B cell (primary cell): ENCODE measurements around the gene CUL5. TPM values are rescaled to one million over a fixed set of nuclear protein-coding genes. Genes with fewer than 3 reads are reported as not detected.

Source experiments
- ATAC-seq: fragments of 200-7000 bp; cut with Tn5 transposase; one replicate; pipeline ENCODE4 v1.10.0; 2021; ENCODE audit warnings: low read depth, mild to moderate bottlenecking, moderate number of reproducible peaks, moderate library complexity
- CTCF ChIA-PET: fragments of 350-600 bp; sonication (Branson Sonifier 250); formaldehyde crosslinking; loops from one replicate; lab custom pipeline; 2021; ENCODE audit warnings: antibody characterized with exemption, inconsistent platforms; lab: Charles Lee
- POLR2A ChIA-PET: fragments of 350-600 bp; sonication (Branson Sonifier 250); formaldehyde crosslinking; loops from one replicate; lab custom pipeline; 2021; ENCODE audit warnings: antibody characterized with exemption; lab: Charles Lee
- DNase-seq: peaks from one replicate; pipeline ENCODE4 v3.0.0; 2013
- H2AFZ ChIP-seq: 2 replicates; pipeline ENCODE4 v1.6.1; 2012; ENCODE audit warnings: mild to moderate bottlenecking, low read depth, low read length; ENCODE audit not compliant: insufficient read depth, poor library complexity, severe bottlenecking
- H3K27ac ChIP-seq, 2 donors: 1 replicate in 1 of 2; 2 replicates in 1 of 2; pipeline ENCODE4 v1.5.1; 2012 to 2013; ENCODE audit warnings: low read length in 2 of 2, mild to moderate bottlenecking in 2 of 2, moderate library complexity in 1 of 2
- H3K27me3 ChIP-seq, 4 experiments: fragments of 200-600 bp in 1 of 4; sonication (generic) in 1 of 4; replicated peaks in 1 of 4; 1 replicate in 2 of 4; 2 replicates in 2 of 4; pipeline versions ENCODE4 v1.6.1 to v1.7.0; 2013 to 2016; ENCODE audit warnings: low read length in 3 of 4, mild to moderate bottlenecking in 2 of 4, mixed read lengths in 1 of 4, moderate library complexity in 1 of 4; ENCODE audit not compliant: insufficient read depth in 4 of 4, control insufficient read depth in 3 of 4; ENCODE audit errors: control extremely low read depth in 1 of 4
- H3K36me3 ChIP-seq, 2 experiments: replicated peaks in 1 of 2; 1 replicate in 1 of 2; 2 replicates in 1 of 2; pipeline versions ENCODE4 v1.6.1 to v1.7.1; 2013; ENCODE audit warnings: low read length in 1 of 2; ENCODE audit not compliant: insufficient read depth in 2 of 2, control insufficient read depth in 1 of 2; ENCODE audit errors: control extremely low read depth in 1 of 2, extremely low read depth in 1 of 2
- H3K4me1 ChIP-seq, 2 donors: fragments of 200-600 bp in 1 of 2; sonication (generic) in 1 of 2; 1 replicate in 1 of 2; 2 replicates in 1 of 2; pipeline versions ENCODE4 v1.5.1 to v1.6.1; 2013 to 2017; ENCODE audit warnings: low read length in 2 of 2; ENCODE audit not compliant: control insufficient read depth in 2 of 2, insufficient read depth in 2 of 2
- H3K4me2 ChIP-seq: replicated peaks from 2 replicates; pipeline ENCODE3; 2012; ENCODE audit warnings: mild to moderate bottlenecking, low read depth, low read length; ENCODE audit not compliant: poor library complexity, severe bottlenecking
- H3K4me3 ChIP-seq, 5 experiments: fragments of 200-600 bp in 1 of 5; sonication (generic) in 1 of 5; 1 replicate in 3 of 5; 2 replicates in 2 of 5; pipeline versions ENCODE4 v1.5.1 to v1.7.0; 2011 to 2016; ENCODE audit warnings: low read length in 4 of 5, mild to moderate bottlenecking in 4 of 5, low read depth in 2 of 5, control low read depth in 1 of 5, moderate library complexity in 1 of 5; ENCODE audit not compliant: insufficient read depth in 1 of 5; ENCODE audit errors: control extremely low read depth in 1 of 5, extremely low read depth in 1 of 5
- H3K79me2 ChIP-seq: fragments of 200-600 bp; sonication (generic); one replicate; pipeline ENCODE4 v1.6.0; 2016; ENCODE audit warnings: low read length; ENCODE audit not compliant: control insufficient read depth, insufficient read depth
- H3K9ac ChIP-seq: fragments of 200-600 bp; sonication (generic); 2 replicates; pipeline ENCODE4 v1.6.1; 2017; ENCODE audit warnings: mild to moderate bottlenecking, low read length, moderate library complexity
- H3K9me3 ChIP-seq, 3 donors: one replicate each; pipeline versions ENCODE4 v1.6.1 to v1.7.1; 2013; ENCODE audit warnings: low read length in 2 of 3; ENCODE audit not compliant: control insufficient read depth in 2 of 3, insufficient read depth in 1 of 3; ENCODE audit errors: control extremely low read depth in 1 of 3
- H4K20me1 ChIP-seq: 2 replicates; pipeline ENCODE4 v1.6.0; 2012; ENCODE audit warnings: mild to moderate bottlenecking, low read length; ENCODE audit not compliant: insufficient read depth, control insufficient read depth, poor library complexity, severe bottlenecking
- H3K27ac Mint-ChIP-seq: one replicate; pipeline ENCODE4 v1.8.0; 2021; ENCODE audit warnings: mixed read lengths
- H3K27me3 Mint-ChIP-seq: one replicate; pipeline ENCODE4 v1.8.0; 2021; ENCODE audit warnings: mixed read lengths
- H3K4me1 Mint-ChIP-seq: one replicate; pipeline ENCODE4 v1.8.0; 2021; ENCODE audit warnings: mixed read lengths
- H3K4me3 Mint-ChIP-seq: one replicate; pipeline ENCODE4 v1.8.0; 2021; ENCODE audit warnings: mixed read lengths
- H3K9me3 Mint-ChIP-seq: one replicate; pipeline ENCODE4 v1.8.0; 2022; ENCODE audit warnings: mixed read lengths; ENCODE audit not compliant: insufficient read depth
- EZH2 ChIP-seq: IDR thresholded peaks from 2 replicates; pipeline ENCODE4 v1.6.1; 2012; ENCODE audit warnings: borderline replicate concordance, low read depth, mild to moderate bottlenecking, moderate library complexity, low read length; ENCODE audit not compliant: insufficient read depth, poor library complexity, severe bottlenecking
- WGBS: methylation state at CpG from one replicate; pipeline ENCODE4 v1.1.5; 2013; ENCODE audit warnings: missing lambda C conversion rate; ENCODE audit not compliant: insufficient coverage; 5-methylcytosine and 5-hydroxymethylcytosine counted together
- intact Hi-C: fragments of 100-400 bp; cut with micrococcal nuclease; formaldehyde crosslinking; loops from one replicate; pipeline ENCODE4 v1.10.0; 2022
- polyA plus RNA-seq: library from polyadenylated mRNA; depleted of rRNA; stranded (reverse); fragments of >200 nt; gene quantifications from 2 replicates; pipeline ENCODE4 v1.2.3, GENCODE V29; 2012
- total RNA-seq, 2 donors: library from RNA; stranded (reverse); fragments of 120-200 nt in 1 of 2; gene quantifications; 1 replicate in 1 of 2; 2 replicates in 1 of 2; pipeline versions ENCODE4 v1.2.3 to v1.2.4, GENCODE V29; 2013 to 2022
- TF ChIP-seq, protein P1 (sequence below): fragments of 200-600 bp; IDR thresholded peaks from one replicate; pipeline ENCODE4 v1.8.0; 2022; ENCODE audit warnings: antibody characterized with exemption, mild to moderate bottlenecking

Gene CUL5
- total and polyA plus RNA-seq, 2 donors (not counting 1 experiment from before 2014, with no cell fraction given), result 29.4 to 44.1 TPM

DNA sequence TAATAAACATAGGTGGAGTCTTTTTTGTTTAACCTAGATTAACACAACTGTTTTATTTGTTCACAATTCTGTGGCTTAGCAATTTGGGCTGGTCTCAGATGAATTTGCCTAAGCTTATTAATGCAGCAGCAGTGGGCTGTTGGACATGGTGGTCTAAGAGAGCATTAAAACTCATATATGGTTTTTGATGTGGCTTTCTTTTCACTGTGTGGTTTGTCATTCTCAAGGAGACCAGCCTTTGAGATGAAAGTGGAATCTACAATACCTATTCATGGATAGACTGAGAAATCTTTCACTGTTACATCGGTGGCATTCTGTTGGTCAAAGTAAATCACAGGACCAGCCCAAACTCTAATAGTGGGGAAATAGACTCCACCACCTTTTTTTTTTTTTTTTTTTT lies 39.6 kb downstream of the CUL5 start:
- H3K4me1 Mint-ChIP-seq, result no peaks in the 10 kb centered on the region
- Histone ChIP-seq H3K36me3 (peaks cover 0 to 30% of the 10 kb centered on the region in 2 experiments), H2AFZ (no peak overlapping the region), H3K4me2 (no peak overlapping the region), H3K9ac (no peak overlapping the region), H3K4me1 (no peaks in the 10 kb centered on the region), H3K79me2 (peaks cover 10% of the 10 kb centered on the region), H3K27me3 (no peaks in the 10 kb centered on the region), H3K27ac (no peak overlapping the region), H3K4me3 (no peak overlapping the region), H4K20me1 (peaks cover 4% of the 10 kb centered on the region), H3K9me3 (no peaks in the 10 kb centered on the region)
- H3K4me3 Mint-ChIP-seq, result no peak overlapping the region
- ATAC-seq (no peak), DNase-seq (no peak)
- WGBS, result no CpG with 5 or more reads among the region's 1 CpG
- TF ChIP-seq, protein P1, sequence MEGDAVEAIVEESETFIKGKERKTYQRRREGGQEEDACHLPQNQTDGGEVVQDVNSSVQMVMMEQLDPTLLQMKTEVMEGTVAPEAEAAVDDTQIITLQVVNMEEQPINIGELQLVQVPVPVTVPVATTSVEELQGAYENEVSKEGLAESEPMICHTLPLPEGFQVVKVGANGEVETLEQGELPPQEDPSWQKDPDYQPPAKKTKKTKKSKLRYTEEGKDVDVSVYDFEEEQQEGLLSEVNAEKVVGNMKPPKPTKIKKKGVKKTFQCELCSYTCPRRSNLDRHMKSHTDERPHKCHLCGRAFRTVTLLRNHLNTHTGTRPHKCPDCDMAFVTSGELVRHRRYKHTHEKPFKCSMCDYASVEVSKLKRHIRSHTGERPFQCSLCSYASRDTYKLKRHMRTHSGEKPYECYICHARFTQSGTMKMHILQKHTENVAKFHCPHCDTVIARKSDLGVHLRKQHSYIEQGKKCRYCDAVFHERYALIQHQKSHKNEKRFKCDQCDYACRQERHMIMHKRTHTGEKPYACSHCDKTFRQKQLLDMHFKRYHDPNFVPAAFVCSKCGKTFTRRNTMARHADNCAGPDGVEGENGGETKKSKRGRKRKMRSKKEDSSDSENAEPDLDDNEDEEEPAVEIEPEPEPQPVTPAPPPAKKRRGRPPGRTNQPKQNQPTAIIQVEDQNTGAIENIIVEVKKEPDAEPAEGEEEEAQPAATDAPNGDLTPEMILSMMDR, result no peak
- TF ChIP-seq EZH2, result no peak
- intact Hi-C loops, result no loop called here
- ChIA-PET POLR2A (no interaction called here), CTCF (no interaction called here)
- H3K27me3 Mint-ChIP-seq, result no peaks in the 10 kb centered on the region
- peak overlapping the region; percentile 32 for H3K27ac Mint-ChIP-seq
- H3K9me3 Mint-ChIP-seq, result no peaks in the 10 kb centered on the region

- ChIA-PET POLR2A (no interaction called here), CTCF (no interaction called here)
- no peaks in the 10 kb centered on the region for H4K20me1 ChIP-seq
- no CpG with 5 or more reads among the region's 2 CpGs for whole genome bisulfite sequencing
- H3K4me3 Mint-ChIP-seq, result no peak overlapping the region
- no peak overlapping the region for H3K27ac ChIP-seq
- H3K79me2 ChIP-seq, result no peaks in the 10 kb centered on the region
- intact Hi-C loops, result no loop called here
- no peaks in the 10 kb centered on the region for H3K9me3 Mint-ChIP-seq
- H3K27ac Mint-ChIP-seq, result no peak overlapping the region
- no peak for DNase-seq
- TF ChIP-seq EZH2, result no peak
- TF ChIP-seq, protein P1, result no peak
- no peak overlapping the region for H3K4me2 ChIP-seq
- no peak overlapping the region for H2AFZ ChIP-seq
- ATAC-seq, result no peak
- no peaks in the 10 kb centered on the region for H3K27me3 Mint-ChIP-seq
- H3K4me1 ChIP-seq, result no peaks in the 10 kb centered on the region
- peaks cover 14 to 30% of the 10 kb centered on the region in 2 experiments for H3K36me3 ChIP-seq
- H3K4me3 ChIP-seq, result no peak overlapping the region
- no peaks in the 10 kb centered on the region for H3K4me1 Mint-ChIP-seq
- H3K9ac ChIP-seq, result no peak overlapping the region
- H3K27me3 ChIP-seq, result no peaks in the 10 kb centered on the region
- H3K9me3 ChIP-seq, result peaks cover 0 to 2% (median 0%) of the 10 kb centered on the region in 3 donors
Measured at GRCh38 chr11:108062336-108062735, 53.6 kb downstream of the CUL5 start.
